Thymus (tissue), 11 donors: ENCODE measurements around the gene FAM43B. TPM values are rescaled to one million over a fixed set of nuclear protein-coding genes. Genes with fewer than 3 reads are reported as not detected.

Source experiments
- DNase-seq, 9 donors: peaks; one replicate each; pipeline ENCODE4 v3.0.0-alpha.2; 2013; ENCODE audit warnings: low spot score in 9 of 9, low read depth in 6 of 9, missing footprints in 1 of 9
- H3K27ac ChIP-seq, 2 donors: one replicate each; pipeline ENCODE4 v1.5.1; 2013; ENCODE audit warnings: control low read depth in 1 of 2, low read depth in 1 of 2, low read length in 1 of 2, mild to moderate bottlenecking in 1 of 2, moderate library complexity in 1 of 2
- H3K27me3 ChIP-seq, 2 donors: one replicate each; pipeline ENCODE4 v1.5.1; 2013; ENCODE audit warnings: low read length in 1 of 2; ENCODE audit not compliant: control insufficient read depth in 2 of 2, insufficient read depth in 1 of 2
- H3K36me3 ChIP-seq, 2 donors: one replicate each; pipeline ENCODE4 v1.5.1; 2013; ENCODE audit warnings: low read length in 1 of 2, mild to moderate bottlenecking in 1 of 2, moderate library complexity in 1 of 2; ENCODE audit not compliant: control insufficient read depth in 2 of 2, insufficient read depth in 2 of 2
- H3K4me1 ChIP-seq, 2 donors: one replicate each; pipeline ENCODE4 v1.5.1; 2013; ENCODE audit warnings: low read length in 2 of 2; ENCODE audit not compliant: control insufficient read depth in 2 of 2, insufficient read depth in 2 of 2
- H3K4me3 ChIP-seq, 2 donors: one replicate each; pipeline ENCODE4 v1.5.1; 2013; ENCODE audit warnings: low read length in 2 of 2, control low read depth in 1 of 2, mild to moderate bottlenecking in 1 of 2
- H3K9me3 ChIP-seq, 2 donors: one replicate each; pipeline ENCODE4 v1.5.1; 2013; ENCODE audit warnings: low read length in 1 of 2, mild to moderate bottlenecking in 1 of 2; ENCODE audit not compliant: control insufficient read depth in 2 of 2, insufficient read depth in 1 of 2
- WGBS: extraction: QIAGEN DNeasy Blood & Tissue Kit; methylation state at CpG from one replicate; pipeline ENCODE4 v1.1.7; 2013; 5-methylcytosine and 5-hydroxymethylcytosine counted together
- polyA plus RNA-seq: library from polyadenylated mRNA; stranded (reverse); fragments of 200-250 nt; gene quantifications from one replicate; pipeline ENCODE4 v1.2.3, GENCODE V29; 2013
- total RNA-seq: library from RNA; stranded (reverse); fragments of 120-200 nt; gene quantifications from one replicate; pipeline ENCODE4 v1.2.4, GENCODE V29; 2013
- donor health status: healthy.

The FAM43B gene
- total and polyA plus RNA-seq, 2 donors, result 0.09 to 0.32 TPM

- Histone ChIP-seq H3K27me3 (peaks cover 0 to 24% of the 10 kb centered on the region in 2 donors), H3K36me3 (no peaks in the 10 kb centered on the region), H3K9me3 (no peaks in the 10 kb centered on the region), H3K27ac (no peak overlapping the region), H3K4me3 (no peak overlapping the region), H3K4me1 (no peaks in the 10 kb centered on the region)
- 92% methylated on average over 3 of the region's 3 CpGs for WGBS
- DNase-seq, result no peak
These were observed 13.4 kb upstream of the FAM43B start for GRCh38 chr1:20538760-20539551.

GRCh38 chr1:20540281-20540680 lies 12.1 kb upstream of the FAM43B start:
- H3K27ac ChIP-seq, result no peak overlapping the region
- 95% methylated on average over 1 of the region's 1 CpG for WGBS
- DNase-seq, result no peak
- no peak overlapping the region for H3K4me3 ChIP-seq
- peaks cover 0 to 13% of the 10 kb centered on the region in 2 donors for H3K27me3 ChIP-seq
- no peaks in the 10 kb centered on the region for H3K4me1 ChIP-seq
- no peaks in the 10 kb centered on the region for H3K36me3 ChIP-seq
- H3K9me3 ChIP-seq, result no peaks in the 10 kb centered on the region

DNA sequence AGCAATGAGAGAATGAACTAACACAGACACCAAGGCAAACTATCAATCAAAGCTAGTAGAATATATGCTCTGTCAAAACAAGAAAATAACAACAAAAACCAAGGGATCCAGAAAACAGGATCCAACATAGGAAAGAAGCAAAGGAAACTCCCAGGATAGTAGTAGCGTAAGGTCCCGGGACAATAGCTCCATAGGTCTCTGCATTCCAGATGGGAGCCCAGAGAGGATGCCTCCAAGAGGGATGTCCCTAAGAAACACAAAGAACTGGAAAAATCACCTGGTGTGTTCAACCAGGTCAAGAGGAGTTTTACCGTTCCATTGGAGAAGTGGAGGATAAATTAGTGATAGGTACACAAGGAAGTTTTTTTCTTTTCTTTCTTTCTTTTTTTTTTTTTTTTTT lies 5.7 kb upstream of the FAM43B start:
- Histone ChIP-seq H3K27ac (no peak overlapping the region), H3K9me3 (no peaks in the 10 kb centered on the region), H3K4me3 (no peak overlapping the region), H3K27me3 (peaks cover 7 to 28% of the 10 kb centered on the region in 2 donors), H3K36me3 (no peaks in the 10 kb centered on the region), H3K4me1 (no peaks in the 10 kb centered on the region)
- WGBS, result 94% methylated on average over 3 of the region's 3 CpGs
- DNase-seq, result no peak

- no peak overlapping the region for H3K27ac ChIP-seq
- no peaks in the 10 kb centered on the region for H3K36me3 ChIP-seq
- no peaks in the 10 kb centered on the region for H3K4me1 ChIP-seq
- 87% methylated on average over 3 of the region's 3 CpGs for WGBS
- H3K4me3 ChIP-seq, result no peak overlapping the region
- peaks cover 45 to 65% of the 10 kb centered on the region in 2 donors for H3K27me3 ChIP-seq
- H3K9me3 ChIP-seq, result no peaks in the 10 kb centered on the region
- no peak for DNase-seq
These were observed 1.2 kb upstream of the FAM43B start for GRCh38 chr1:20551161-20551560.

GRCh38 chr1:20552728-20553445 lies 514 bp downstream of the FAM43B start:
- H3K4me1 ChIP-seq, result no peaks in the 10 kb centered on the region
- no peak overlapping the region for H3K4me3 ChIP-seq
- 3% methylated on average over 82 of the region's 82 CpGs for WGBS
- no peaks in the 10 kb centered on the region for H3K36me3 ChIP-seq
- DNase-seq, result no peak
- no peaks in the 10 kb centered on the region for H3K9me3 ChIP-seq
- H3K27me3 ChIP-seq, result peaks cover 45 to 77% of the 10 kb centered on the region in 2 donors
- H3K27ac ChIP-seq, result no peak overlapping the region

DNA sequence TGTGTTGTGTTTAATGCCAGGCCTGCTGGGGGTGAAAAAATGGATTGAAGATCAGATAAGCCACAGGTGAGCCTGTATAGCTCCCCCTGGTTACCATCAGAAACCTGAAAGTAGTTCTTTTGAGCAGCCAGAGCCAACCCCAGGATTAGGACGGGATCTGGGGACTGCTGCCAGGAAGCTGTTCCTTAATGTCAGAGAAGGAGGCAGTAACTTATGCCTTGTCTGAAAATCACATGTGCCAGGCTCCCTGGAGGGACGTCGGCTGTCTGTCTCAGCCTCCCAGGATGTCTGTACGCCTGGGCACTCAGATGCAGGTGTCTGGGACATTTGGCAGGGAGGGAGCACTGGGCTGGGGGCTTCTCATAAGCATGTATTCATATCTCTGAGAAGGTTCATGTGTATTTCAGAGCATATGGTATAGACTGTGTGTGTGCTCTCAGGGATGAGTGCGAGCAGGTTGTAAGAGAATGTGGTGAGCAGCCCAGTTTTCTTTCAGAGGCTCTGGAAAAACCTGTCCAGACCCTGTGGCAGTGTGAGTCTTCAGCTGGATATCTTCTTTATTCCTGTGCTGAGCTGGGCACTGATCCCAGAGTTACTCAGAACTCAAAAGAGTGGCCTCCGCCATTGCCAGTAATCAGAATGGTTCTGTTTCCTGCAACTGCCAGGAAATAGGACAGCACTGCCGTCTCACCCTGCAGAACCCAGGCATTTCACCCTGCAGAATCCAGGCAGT lies 2.8 kb downstream of the FAM43B start:
- Histone ChIP-seq H3K4me3 (no peak overlapping the region), H3K36me3 (no peaks in the 10 kb centered on the region), H3K4me1 (no peaks in the 10 kb centered on the region), H3K27me3 (peaks cover 45 to 67% of the 10 kb centered on the region in 2 donors), H3K27ac (no peak overlapping the region), H3K9me3 (no peaks in the 10 kb centered on the region)
- DNase-seq, result no peak
- WGBS, result 83% methylated on average over 7 of the region's 7 CpGs

DNA sequence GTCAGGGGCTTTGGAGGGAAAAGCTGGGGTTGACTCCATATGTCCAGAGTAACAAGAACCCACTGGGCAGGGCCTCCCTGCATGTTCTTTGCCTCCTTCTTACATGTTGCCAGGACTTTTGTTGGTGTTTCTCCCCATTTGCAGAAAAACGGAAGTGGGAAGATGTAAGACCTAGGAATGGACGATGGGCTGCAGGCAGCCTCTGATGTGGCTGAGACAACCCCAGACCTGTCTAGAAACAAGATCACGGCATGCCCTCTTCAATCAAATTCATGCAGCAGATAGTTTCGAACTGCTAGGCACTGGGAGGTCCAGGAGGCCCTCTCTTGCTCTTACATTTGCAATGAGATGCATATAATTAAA lies 3.4 kb downstream of the FAM43B start:
- Histone ChIP-seq H3K27me3 (peaks cover 45 to 63% of the 10 kb centered on the region in 2 donors), H3K27ac (no peak overlapping the region), H3K36me3 (no peaks in the 10 kb centered on the region), H3K4me1 (no peaks in the 10 kb centered on the region), H3K4me3 (no peak overlapping the region), H3K9me3 (no peaks in the 10 kb centered on the region)
- no peak for DNase-seq
- 84% methylated on average over 4 of the region's 4 CpGs for WGBS

- H3K4me1 ChIP-seq, result no peaks in the 10 kb centered on the region
- peaks cover 26 to 40% of the 10 kb centered on the region in 2 donors for H3K27me3 ChIP-seq
- DNase-seq, result no peak
- WGBS, result 75% methylated on average over 5 of the region's 5 CpGs
- H3K4me3 ChIP-seq, result no peak overlapping the region
- H3K9me3 ChIP-seq, result no peaks in the 10 kb centered on the region
- H3K27ac ChIP-seq, result no peak overlapping the region
- H3K36me3 ChIP-seq, result no peaks in the 10 kb centered on the region
These were observed 5.8 kb downstream of the FAM43B start for GRCh38 chr1:20558191-20558590.

DNA sequence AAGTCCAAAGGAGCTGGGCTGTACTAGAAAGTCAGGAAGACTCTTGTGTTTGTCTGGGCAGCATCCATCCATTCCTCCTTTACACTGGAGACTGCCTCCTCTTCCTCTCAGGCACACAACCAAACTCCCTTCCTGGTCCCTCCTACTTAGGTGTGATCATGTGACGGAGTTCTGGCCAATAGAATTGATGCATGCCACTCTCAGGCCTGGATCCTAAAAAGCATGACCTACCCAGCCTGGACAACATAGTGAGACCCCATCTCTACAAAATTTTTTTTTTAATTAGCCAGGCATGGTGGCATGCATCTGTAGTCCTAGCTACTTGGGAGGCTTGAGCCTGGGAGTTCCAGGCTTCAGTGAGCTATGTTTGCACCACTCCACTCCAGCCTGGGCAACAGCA lies 8.6 kb downstream of the FAM43B start:
- no peaks in the 10 kb centered on the region for H3K9me3 ChIP-seq
- H3K36me3 ChIP-seq, result no peaks in the 10 kb centered on the region
- no peaks in the 10 kb centered on the region for H3K4me1 ChIP-seq
- no peak overlapping the region for H3K4me3 ChIP-seq
- H3K27ac ChIP-seq, result no peak overlapping the region
- H3K27me3 ChIP-seq, result peaks cover 3 to 15% of the 10 kb centered on the region in 2 donors
- DNase-seq, result no peak
- WGBS, result 89% methylated on average over 1 of the region's 1 CpG
